ENCODE data around the gene AOAH.

AOAH gene

DNA sequence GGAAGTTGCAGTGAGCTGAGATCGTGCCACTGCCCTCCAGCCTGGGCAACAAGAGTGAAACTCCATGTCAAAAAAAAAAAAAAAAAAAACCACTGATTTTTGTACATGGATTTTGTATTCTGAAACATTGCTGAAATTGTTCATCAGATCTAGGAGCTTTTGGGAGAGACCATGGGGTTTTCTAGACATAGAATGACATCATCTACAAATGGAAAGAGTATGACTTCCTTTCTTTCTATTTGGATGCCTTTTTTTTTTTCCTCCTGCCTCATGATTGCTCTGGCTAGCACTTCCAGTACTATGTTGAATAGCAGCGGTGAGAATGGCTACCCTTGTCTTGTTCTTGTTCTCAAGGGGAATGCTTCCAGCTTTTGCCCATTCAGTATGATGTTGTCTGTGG is 245.5 kb downstream of the AOAH start:
- H3K27me3 ChIP-seq (replicated peaks; ENCODE audit: insufficient read depth, low read length): no peaks in the 10 kb centered on the region
- no peak overlapping the region for H3K9ac ChIP-seq (ENCODE audit: low read length)
- no peaks in the 10 kb centered on the region for H3K36me3 ChIP-seq (replicated peaks; ENCODE audit: insufficient read depth, low read length)
- no peak overlapping the region for H3K4me3 ChIP-seq (ENCODE audit: low read length)
- H4K20me1 ChIP-seq (ENCODE audit: insufficient read depth, low read length): no peaks in the 10 kb centered on the region
- H2AFZ ChIP-seq (ENCODE audit: low read length): no peak overlapping the region
- H3F3A ChIP-seq (ENCODE audit: insufficient read depth, low read length): no peaks in the 10 kb centered on the region
- H3K79me2 ChIP-seq (ENCODE audit: low read length): no peaks in the 10 kb centered on the region
- no peaks in the 10 kb centered on the region for H3K9me2 ChIP-seq (replicated peaks; ENCODE audit: insufficient read depth, low read length)
- no peaks in the 10 kb centered on the region for H3K4me1 ChIP-seq (ENCODE audit: low read length)
- no peak overlapping the region for H3K27ac ChIP-seq (ENCODE audit: low read length)
- TF ChIP-seq CTCF (IDR thresholded peaks at IDR 0.05; ENCODE audit: low read length) (no peak), EZH2phosphoT487 (IDR thresholded peaks at IDR 0.05; ENCODE audit: low read length) (no peak), EZH2 (optimal IDR thresholded peaks at IDR 0.05; ENCODE audit: low read depth, low read length) (no peak)
- no peaks in the 10 kb centered on the region for H3K9me3 ChIP-seq (replicated peaks; ENCODE audit: insufficient read depth, low read length)
- DNase-seq: no peak
- H3K4me2 ChIP-seq (ENCODE audit: low read depth, low read length): no peak overlapping the region

GRCh38 chr7:36475381-36475780 is 248.9 kb downstream of the AOAH start:
- Histone ChIP-seq H3K4me2 (ENCODE audit: low read depth, low read length) (no peak overlapping the region), H3K36me3 (replicated peaks; ENCODE audit: insufficient read depth, low read length) (no peaks in the 10 kb centered on the region), H4K20me1 (ENCODE audit: insufficient read depth, low read length) (no peaks in the 10 kb centered on the region), H3K4me3 (ENCODE audit: low read length) (no peak overlapping the region), H3K79me2 (ENCODE audit: low read length) (no peaks in the 10 kb centered on the region), H3K9me3 (replicated peaks; ENCODE audit: insufficient read depth, low read length) (no peaks in the 10 kb centered on the region), H3K4me1 (ENCODE audit: low read length) (no peaks in the 10 kb centered on the region), H3K27ac (ENCODE audit: low read length) (no peak overlapping the region), H3K9me2 (replicated peaks; ENCODE audit: insufficient read depth, low read length) (no peaks in the 10 kb centered on the region), H2AFZ (ENCODE audit: low read length) (no peak overlapping the region), H3F3A (ENCODE audit: insufficient read depth, low read length) (no peaks in the 10 kb centered on the region), H3K9ac (ENCODE audit: low read length) (no peak overlapping the region), H3K27me3 (replicated peaks; ENCODE audit: insufficient read depth, low read length) (no peaks in the 10 kb centered on the region)
- no peak for DNase-seq
- no peak for TF ChIP-seq CTCF (IDR thresholded peaks at IDR 0.05; ENCODE audit: low read length)
- TF ChIP-seq EZH2 (optimal IDR thresholded peaks at IDR 0.05; ENCODE audit: low read depth, low read length): no peak
- TF ChIP-seq EZH2phosphoT487 (IDR thresholded peaks at IDR 0.05; ENCODE audit: low read length): no peak

GRCh38 chr7:36475011-36475342 is 249.3 kb downstream of the AOAH start:
- no peaks in the 10 kb centered on the region for H4K20me1 ChIP-seq (ENCODE audit: insufficient read depth, low read length)
- no peak overlapping the region for H2AFZ ChIP-seq (ENCODE audit: low read length)
- no peaks in the 10 kb centered on the region for H3K27me3 ChIP-seq (replicated peaks; ENCODE audit: insufficient read depth, low read length)
- no peaks in the 10 kb centered on the region for H3K9me3 ChIP-seq (replicated peaks; ENCODE audit: insufficient read depth, low read length)
- no peak overlapping the region for H3K9ac ChIP-seq (ENCODE audit: low read length)
- DNase-seq: no peak
- no peak overlapping the region for H3K4me2 ChIP-seq (ENCODE audit: low read depth, low read length)
- H3K4me1 ChIP-seq (ENCODE audit: low read length): no peaks in the 10 kb centered on the region
- no peaks in the 10 kb centered on the region for H3K36me3 ChIP-seq (replicated peaks; ENCODE audit: insufficient read depth, low read length)
- no peaks in the 10 kb centered on the region for H3K9me2 ChIP-seq (replicated peaks; ENCODE audit: insufficient read depth, low read length)
- no peak overlapping the region for H3K4me3 ChIP-seq (ENCODE audit: low read length)
- H3K27ac ChIP-seq (ENCODE audit: low read length): no peak overlapping the region
- TF ChIP-seq EZH2 (optimal IDR thresholded peaks at IDR 0.05; ENCODE audit: low read depth, low read length) (no peak), CTCF (IDR thresholded peaks at IDR 0.05; ENCODE audit: low read length) (no peak), EZH2phosphoT487 (IDR thresholded peaks at IDR 0.05; ENCODE audit: low read length) (no peak)
- H3F3A ChIP-seq (ENCODE audit: insufficient read depth, low read length): no peaks in the 10 kb centered on the region
- no peaks in the 10 kb centered on the region for H3K79me2 ChIP-seq (ENCODE audit: low read length)
